Mesodermal cell (in vitro differentiated cells): Measurements from ENCODE around the gene NPAS3.

Experiments used
- H3K27ac ChIP-seq: 2 replicates; pipeline ENCODE4 v1.7.0; 2013; ENCODE audit warnings: mild to moderate bottlenecking, low read depth, low read length, moderate library complexity; ENCODE audit not compliant: severe bottlenecking
- H3K36me3 ChIP-seq: 2 replicates; pipeline ENCODE4 v1.7.1; 2013; ENCODE audit warnings: mild to moderate bottlenecking, low read length, moderate library complexity; ENCODE audit not compliant: control insufficient read depth, insufficient read depth
- H3K4me1 ChIP-seq: one replicate; pipeline ENCODE4 v1.7.1; 2013; ENCODE audit warnings: mild to moderate bottlenecking, low read length; ENCODE audit not compliant: insufficient read depth, control insufficient read depth, poor library complexity, severe bottlenecking
- H3K4me3 ChIP-seq: 2 replicates; pipeline ENCODE4 v1.7.0; 2013; ENCODE audit warnings: low read length, control low read depth, mild to moderate bottlenecking; ENCODE audit not compliant: insufficient read depth, poor library complexity, severe bottlenecking; ENCODE audit errors: extremely low read depth
- H3K9me3 ChIP-seq: 2 replicates; pipeline ENCODE4 v1.7.1; 2013; ENCODE audit warnings: mild to moderate bottlenecking, low read length, moderate library complexity; ENCODE audit not compliant: control insufficient read depth
- WGBS, 2 experiments: methylation state at CpG; one replicate each; pipeline ENCODE4 v1.1.5; 2013; ENCODE audit warnings: missing lambda C conversion rate in 2 of 2; ENCODE audit not compliant: insufficient coverage in 2 of 2; 5-methylcytosine and 5-hydroxymethylcytosine counted together

The NPAS3 gene

DNA sequence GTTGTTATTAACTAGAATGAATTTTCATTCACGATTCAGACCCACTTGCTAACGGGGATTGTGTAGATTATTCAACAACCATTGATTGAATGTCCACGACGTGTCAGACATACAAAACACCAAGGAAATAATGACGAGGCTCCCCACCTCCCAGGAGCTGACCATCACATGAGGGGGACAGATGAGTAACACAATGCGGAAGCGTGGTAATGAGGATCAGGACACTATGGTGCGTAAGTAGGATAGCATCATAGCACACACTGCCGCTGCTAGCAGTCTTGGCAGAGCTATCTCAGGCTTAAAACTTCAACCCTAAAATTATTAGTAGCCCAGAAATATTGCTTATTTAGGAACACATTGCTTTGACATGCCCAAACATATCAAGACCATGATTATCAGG, 746.3 kb downstream of the NPAS3 start:
- Histone ChIP-seq H3K27ac (no peak overlapping the region), H3K4me1 (peaks cover 8% of the 10 kb centered on the region), H3K4me3 (no peak overlapping the region), H3K36me3 (no peaks in the 10 kb centered on the region), H3K9me3 (no peaks in the 10 kb centered on the region)
- 92 to 100% methylated on average over 3 to 9 of the region's 9 CpGs for WGBS, 2 experiments

DNA sequence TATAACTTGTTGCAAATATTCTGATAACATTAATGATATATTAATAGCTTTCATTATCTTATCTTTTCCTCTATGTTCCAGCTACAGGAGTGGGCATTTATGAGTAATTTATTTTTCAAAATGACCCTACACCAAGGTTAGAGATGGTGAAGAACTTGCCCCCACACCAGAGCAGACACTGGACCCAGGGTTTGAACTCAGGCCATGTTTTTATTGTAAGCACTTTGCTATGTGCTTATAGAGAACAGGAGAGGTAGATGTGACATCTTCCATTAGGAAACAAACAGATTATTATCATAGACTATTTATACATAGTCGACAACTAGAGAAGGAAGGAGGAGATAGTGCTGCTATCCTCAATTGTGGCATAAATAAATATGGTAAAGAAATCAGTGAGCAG, 747.0 kb downstream of the NPAS3 start:
- Histone ChIP-seq H3K27ac (no peak overlapping the region), H3K4me3 (no peak overlapping the region), H3K4me1 (peaks cover 2% of the 10 kb centered on the region), H3K9me3 (no peaks in the 10 kb centered on the region), H3K36me3 (no peaks in the 10 kb centered on the region)
- WGBS, 2 experiments, result no CpG with 5 or more reads among the region's 1 CpG

DNA sequence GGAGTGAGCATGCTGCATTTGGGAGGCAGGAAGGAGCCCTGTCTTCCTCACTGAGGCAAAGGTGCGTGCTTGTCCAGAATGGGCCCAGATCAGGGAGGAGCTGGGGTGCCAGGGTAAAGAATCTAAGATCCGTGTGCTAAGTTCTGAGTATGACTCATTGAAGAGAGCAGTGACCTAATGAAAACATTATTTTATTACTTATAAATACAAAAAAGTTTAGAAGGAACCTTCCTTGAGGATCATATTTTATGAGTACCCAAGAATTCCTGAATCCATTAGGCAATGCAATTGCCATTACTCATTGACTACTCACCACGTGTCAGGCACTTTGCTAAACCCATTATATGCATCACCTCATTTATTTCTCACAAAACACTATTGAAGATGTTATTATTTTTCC, 747.5 kb downstream of the NPAS3 start:
- 94 to 100% methylated on average over 1 to 2 of the region's 3 CpGs for WGBS, 2 experiments
- Histone ChIP-seq H3K27ac (no peak overlapping the region), H3K9me3 (no peaks in the 10 kb centered on the region), H3K36me3 (no peaks in the 10 kb centered on the region), H3K4me1 (no peaks in the 10 kb centered on the region), H3K4me3 (no peak overlapping the region)

DNA sequence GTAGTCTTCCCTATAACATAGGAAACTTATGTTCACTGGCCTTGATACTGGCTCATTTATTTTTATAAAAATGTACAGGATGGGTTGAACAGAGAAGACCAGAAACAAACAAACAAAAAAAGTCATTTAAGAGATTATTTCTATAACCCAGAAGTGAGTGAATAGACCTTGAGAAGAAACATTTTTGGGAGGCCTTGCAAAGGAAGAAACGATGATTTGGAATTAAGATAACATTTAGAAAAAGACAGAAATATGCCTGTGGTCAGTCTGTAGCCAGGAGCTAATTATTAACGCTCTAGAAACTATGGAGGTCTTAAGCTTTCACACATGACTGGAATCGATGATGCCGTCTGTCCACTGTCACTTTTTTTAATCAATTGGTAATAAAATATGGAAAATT, 748.2 kb downstream of the NPAS3 start:
- H3K4me3 ChIP-seq, result no peak overlapping the region
- no peaks in the 10 kb centered on the region for H3K9me3 ChIP-seq
- H3K4me1 ChIP-seq, result peaks cover under 1% of the 10 kb centered on the region
- no peaks in the 10 kb centered on the region for H3K36me3 ChIP-seq
- no peak overlapping the region for H3K27ac ChIP-seq
- 90 to 100% methylated on average over 1 to 2 of the region's 4 CpGs for WGBS, 2 experiments

DNA sequence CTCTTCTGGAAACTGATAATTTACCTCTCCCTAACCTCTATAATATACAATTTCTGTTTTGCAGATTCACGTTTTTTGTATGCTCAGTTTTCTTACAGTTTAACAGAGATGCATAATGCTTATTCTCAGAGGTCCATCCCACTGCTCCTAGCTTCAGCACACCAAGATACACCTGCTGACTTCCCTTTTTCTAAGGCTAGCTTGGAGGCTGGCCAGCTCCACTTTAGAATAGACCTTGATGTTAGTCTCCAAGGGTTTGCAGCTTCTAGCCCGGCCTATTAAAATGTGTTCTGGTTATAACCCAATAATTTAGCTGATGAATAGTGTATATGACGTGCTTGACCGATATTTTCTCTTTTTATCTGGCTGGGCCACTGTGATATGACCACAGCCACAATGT, 751.0 kb downstream of the NPAS3 start:
- 74 to 100% methylated on average over 2 to 4 of the region's 4 CpGs for WGBS, 2 experiments
- H3K4me1 ChIP-seq, result peaks cover 13% of the 10 kb centered on the region
- H3K4me3 ChIP-seq, result no peak overlapping the region
- no peaks in the 10 kb centered on the region for H3K36me3 ChIP-seq
- no peak overlapping the region for H3K27ac ChIP-seq
- no peaks in the 10 kb centered on the region for H3K9me3 ChIP-seq

DNA sequence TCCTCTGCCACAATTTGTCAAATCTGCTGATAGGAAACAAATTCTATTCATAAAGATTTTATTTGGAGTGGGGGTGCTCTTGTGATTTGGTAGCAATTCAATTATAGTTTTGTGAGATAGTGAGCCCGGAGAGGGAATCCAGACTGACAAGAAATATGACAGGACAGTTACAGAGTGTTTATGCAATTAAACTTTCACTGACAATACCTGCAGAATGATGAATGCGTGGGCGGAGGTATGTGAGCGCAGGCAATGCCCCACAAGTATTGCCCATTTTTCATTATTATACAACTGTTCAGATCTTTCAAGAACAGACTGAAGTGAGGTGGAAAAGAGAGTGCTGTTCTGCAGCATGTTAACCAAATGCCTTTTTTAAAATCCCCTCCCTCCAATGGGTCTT, 753.2 kb downstream of the NPAS3 start:
- WGBS, 2 experiments, result 83 to 94% methylated on average over 1 to 3 of the region's 4 CpGs
- Histone ChIP-seq H3K27ac (no peak overlapping the region), H3K36me3 (no peaks in the 10 kb centered on the region), H3K4me3 (no peak overlapping the region), H3K4me1 (peaks cover 13% of the 10 kb centered on the region), H3K9me3 (no peaks in the 10 kb centered on the region)

DNA sequence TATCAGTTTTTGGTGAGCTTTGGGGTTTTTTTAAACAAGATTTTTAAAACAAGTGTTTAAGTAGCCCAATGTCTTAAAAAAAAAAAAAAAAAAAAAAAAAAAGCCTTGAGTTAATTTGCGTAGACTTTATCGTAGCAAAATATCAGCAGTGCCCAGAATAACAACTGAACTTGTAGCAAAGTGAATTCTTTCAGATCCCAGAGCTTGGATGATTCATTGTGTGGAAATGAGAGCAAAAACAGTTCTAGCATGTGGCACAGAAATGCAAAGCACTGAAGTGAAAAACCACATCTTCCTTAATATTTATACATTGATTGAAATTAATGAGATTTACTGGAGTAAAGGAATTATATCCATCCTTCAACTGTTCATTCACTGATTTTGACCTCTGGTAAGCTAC, 754.1 kb downstream of the NPAS3 start:
- H3K9me3 ChIP-seq, result no peaks in the 10 kb centered on the region
- H3K36me3 ChIP-seq, result no peaks in the 10 kb centered on the region
- H3K4me3 ChIP-seq, result no peak overlapping the region
- peaks cover 13% of the 10 kb centered on the region for H3K4me1 ChIP-seq
- 80 to 100% methylated on average over 1 to 2 of the region's 2 CpGs for WGBS, 2 experiments
- no peak overlapping the region for H3K27ac ChIP-seq

DNA sequence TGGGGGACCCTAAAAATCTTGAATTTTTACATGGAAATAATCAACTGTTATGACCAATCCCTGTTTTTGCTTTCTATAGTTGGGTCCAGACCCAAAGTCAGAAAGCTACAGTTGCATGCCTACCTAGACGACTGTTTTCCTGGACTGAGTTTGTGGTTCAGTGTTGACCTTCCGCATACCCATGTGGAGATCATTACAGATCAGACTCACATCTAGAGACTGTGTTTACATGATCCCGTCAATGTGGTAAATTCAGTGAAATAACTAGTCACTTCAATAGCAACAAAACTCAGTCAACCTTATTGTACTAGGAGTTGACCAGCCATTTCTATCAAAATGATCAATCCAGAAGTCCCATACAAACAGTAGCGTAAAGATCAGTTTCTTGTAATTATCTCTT, 754.6 kb downstream of the NPAS3 start:
- no peaks in the 10 kb centered on the region for H3K36me3 ChIP-seq
- H3K4me1 ChIP-seq, result peaks cover 13% of the 10 kb centered on the region
- H3K4me3 ChIP-seq, result no peak overlapping the region
- no peaks in the 10 kb centered on the region for H3K9me3 ChIP-seq
- 84 to 94% methylated on average over 3 of the region's 4 CpGs for WGBS, 2 experiments
- H3K27ac ChIP-seq, result no peak overlapping the region

DNA sequence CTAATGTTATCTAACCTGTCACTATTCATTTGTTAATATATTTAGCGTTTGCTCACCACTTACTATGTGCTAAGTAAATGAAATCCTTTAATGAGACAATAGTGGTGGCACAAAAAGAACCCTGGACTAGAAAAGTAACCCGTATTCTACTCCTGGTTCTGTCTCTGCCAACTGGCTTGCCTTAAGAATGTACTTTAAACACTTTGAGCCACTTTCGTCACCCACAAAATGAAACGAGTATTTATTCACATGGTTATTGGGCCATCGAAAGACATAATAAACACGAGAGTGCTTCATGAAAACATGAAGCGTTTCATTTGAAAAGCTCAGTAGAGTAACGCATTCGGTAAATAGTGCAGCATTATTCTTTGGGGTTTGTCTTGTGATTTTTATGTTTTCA, 757.5 kb downstream of the NPAS3 start:
- Histone ChIP-seq H3K4me3 (no peak overlapping the region), H3K36me3 (no peaks in the 10 kb centered on the region), H3K4me1 (peaks cover 13% of the 10 kb centered on the region), H3K9me3 (no peaks in the 10 kb centered on the region), H3K27ac (no peak overlapping the region)
- 92 to 96% methylated on average over 6 of the region's 9 CpGs for WGBS, 2 experiments

DNA sequence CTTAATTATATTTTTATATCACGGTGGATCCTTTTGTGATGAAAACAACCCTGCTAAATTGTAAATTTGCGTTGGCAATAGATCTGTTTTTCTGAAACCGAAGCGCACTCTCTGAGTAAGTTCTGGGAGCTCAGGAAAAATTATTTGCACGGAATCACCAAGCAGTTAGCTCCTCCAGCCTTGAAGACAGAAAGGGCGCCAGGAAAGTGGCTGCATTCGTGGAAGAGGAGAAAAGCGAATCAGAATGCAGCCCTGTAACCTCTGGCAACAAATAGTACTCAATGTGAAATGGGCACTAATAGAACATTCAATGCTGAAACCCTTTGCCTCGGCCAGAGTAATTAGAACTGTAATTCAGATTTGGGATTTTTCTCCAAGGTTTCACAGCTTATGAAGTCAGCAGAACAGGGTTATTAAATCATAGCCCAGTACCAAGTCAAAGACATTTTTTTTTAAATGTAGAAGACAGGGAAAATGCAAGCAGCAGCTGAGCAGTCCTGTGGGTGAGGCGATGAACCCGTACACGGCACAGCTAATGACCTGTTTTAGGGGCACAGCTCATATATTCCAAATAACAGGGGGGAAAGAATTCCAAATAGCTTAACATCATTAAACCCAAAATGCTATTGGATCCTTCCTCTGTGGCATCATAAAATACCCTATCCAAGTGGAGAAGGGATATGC, 760.8 kb downstream of the NPAS3 start:
- H3K36me3 ChIP-seq, result no peaks in the 10 kb centered on the region
- no peak overlapping the region for H3K27ac ChIP-seq
- 75 to 89% methylated on average over 8 of the region's 12 CpGs for WGBS, 2 experiments
- H3K4me3 ChIP-seq, result no peak overlapping the region
- H3K9me3 ChIP-seq, result no peaks in the 10 kb centered on the region
- H3K4me1 ChIP-seq, result no peaks in the 10 kb centered on the region

DNA sequence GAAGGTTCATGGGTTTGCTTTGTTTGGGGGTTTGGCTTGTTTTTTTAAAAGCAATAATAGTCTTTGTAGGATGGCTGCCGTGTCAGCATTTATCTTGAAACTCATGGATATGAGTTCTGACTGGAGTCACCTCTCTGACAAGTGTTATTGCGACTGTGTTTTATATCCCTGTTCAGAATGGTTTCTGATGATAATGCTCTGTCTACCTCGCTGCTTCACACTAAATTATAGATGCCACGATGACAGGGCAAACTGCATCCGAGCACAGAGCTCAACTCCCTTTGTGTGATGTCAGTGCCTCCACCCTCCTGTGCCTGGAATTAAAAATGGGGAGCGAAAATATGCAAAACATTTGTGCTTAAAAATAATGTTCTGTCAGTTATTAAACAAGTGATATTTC, 761.4 kb downstream of the NPAS3 start:
- Histone ChIP-seq H3K27ac (no peak overlapping the region), H3K4me3 (no peak overlapping the region), H3K9me3 (no peaks in the 10 kb centered on the region), H3K36me3 (no peaks in the 10 kb centered on the region), H3K4me1 (no peaks in the 10 kb centered on the region)
- 91 to 98% methylated on average over 4 of the region's 6 CpGs for WGBS, 2 experiments
